ENCODE data around the gene LAMA3.

- TF ChIP-seq CTCF (IDR thresholded peaks at IDR 0.05; ENCODE audit: borderline replicate concordance, extremely low read depth, low read length, poor library complexity, severe bottlenecking) (no peak), EZH2 (IDR thresholded peaks at IDR 0.05; ENCODE audit: borderline replicate concordance, low read depth, low read length, severe bottlenecking) (no peak)
Observed at GRCh38 chr18:23721696-23722480, 32.6 kb downstream of the LAMA3 start.

Measured in DND-41 (cell line).